Prostate gland (tissue), 2 donors: ENCODE results near the gene PRR35. TPM values are rescaled to one million over a fixed set of nuclear protein-coding genes. Genes with fewer than 3 reads are reported as not detected.

ENCODE experiments used
- DNase-seq: peaks from one replicate; pipeline ENCODE4 v3.0.0-alpha.2; 2019; ENCODE audit warnings: low spot score
- H3K27ac ChIP-seq, 2 donors: fragments of 200-600 bp; sonication (generic); 2 replicates each; pipeline ENCODE4 v1.5.1; 2017 to 2019
- H3K27me3 ChIP-seq: fragments of 200-600 bp; sonication (generic); replicated peaks from 2 replicates; pipeline ENCODE4 v1.5.1; 2019; ENCODE audit not compliant: insufficient read depth
- H3K36me3 ChIP-seq, 2 donors: fragments of 200-600 bp; sonication (generic); 1 replicate in 1 of 2; 2 replicates in 1 of 2; pipeline versions ENCODE4 v1.5.1 to v1.8.1; 2017 to 2019
- H3K4me1 ChIP-seq: fragments of 200-600 bp; sonication (generic); replicated peaks from 2 replicates; pipeline ENCODE4 v1.5.1; 2019
- H3K4me3 ChIP-seq, 2 donors: fragments of 200-600 bp; sonication (generic); 2 replicates each; pipeline ENCODE4 v1.5.1; 2017 to 2019
- H3K9me3 ChIP-seq: fragments of 200-600 bp; sonication (generic); 2 replicates; pipeline ENCODE4 v1.5.1; 2017
- POLR2A ChIP-seq: fragments of 450-650 bp; IDR thresholded peaks from one replicate; pipeline ENCODE4 v1.6.1; 2016; ENCODE audit warnings: antibody characterized with exemption, mild to moderate bottlenecking
- POLR2AphosphoS5 ChIP-seq: sonication (generic); formaldehyde crosslinking; IDR thresholded peaks from one replicate; pipeline ENCODE4 v1.6.1; 2017; ENCODE audit warnings: antibody characterized with exemption
- WGBS: methylation state at CpG from one replicate; pipeline ENCODE4 v1.1.5; 2018; 5-methylcytosine and 5-hydroxymethylcytosine counted together
- intact Hi-C: fragments of 100-400 bp; cut with DNase I; formaldehyde crosslinking; loops from one replicate; pipeline ENCODE4 v1.14.2; 2022
- total RNA-seq, 2 donors: library from RNA; depleted of rRNA; stranded (reverse); fragments of >200 nt; gene quantifications; one replicate each; pipeline ENCODE4 v1.1.0, GENCODE V29; 2016
- TF ChIP-seq, protein P1 (sequence below), 4 experiments: fragments of 200-600 bp in 2 of 4; fragments of 450-650 bp in 2 of 4; sonication (generic) in 2 of 4; IDR thresholded peaks; 1 replicate in 3 of 4; 2 replicates in 1 of 4; pipeline ENCODE4 v1.5.1; 2016 to 2019; ENCODE audit warnings: antibody characterized with exemption in 4 of 4, mild to moderate bottlenecking in 2 of 4, moderate library complexity in 2 of 4

PRR35 gene
- total RNA-seq, 2 donors from 2014 or later, result 5.1 TPM; not detected in 1

- WGBS, result 76% methylated on average over 31 of the region's 34 CpGs
These were observed 38.6 kb upstream of the PRR35 start for GRCh38 chr16:521381-522210.

GRCh38 chr16:522320-523096, 37.7 kb upstream of the PRR35 start:
- intact Hi-C loops, result no loop called here
- no peak for DNase-seq
- WGBS, result 81% methylated on average over 23 of the region's 23 CpGs

More at GRCh38 chr16:521381-522210, 38.6 kb upstream of the PRR35 start:
- Histone ChIP-seq H3K36me3 (no peaks in the 10 kb centered on the region), H3K27ac (no peak overlapping the region), H3K9me3 (no peaks in the 10 kb centered on the region), H3K4me1 (peaks cover 15% of the 10 kb centered on the region), H3K4me3 (no peak overlapping the region), H3K27me3 (no peaks in the 10 kb centered on the region)
- TF ChIP-seq, protein P1, sequence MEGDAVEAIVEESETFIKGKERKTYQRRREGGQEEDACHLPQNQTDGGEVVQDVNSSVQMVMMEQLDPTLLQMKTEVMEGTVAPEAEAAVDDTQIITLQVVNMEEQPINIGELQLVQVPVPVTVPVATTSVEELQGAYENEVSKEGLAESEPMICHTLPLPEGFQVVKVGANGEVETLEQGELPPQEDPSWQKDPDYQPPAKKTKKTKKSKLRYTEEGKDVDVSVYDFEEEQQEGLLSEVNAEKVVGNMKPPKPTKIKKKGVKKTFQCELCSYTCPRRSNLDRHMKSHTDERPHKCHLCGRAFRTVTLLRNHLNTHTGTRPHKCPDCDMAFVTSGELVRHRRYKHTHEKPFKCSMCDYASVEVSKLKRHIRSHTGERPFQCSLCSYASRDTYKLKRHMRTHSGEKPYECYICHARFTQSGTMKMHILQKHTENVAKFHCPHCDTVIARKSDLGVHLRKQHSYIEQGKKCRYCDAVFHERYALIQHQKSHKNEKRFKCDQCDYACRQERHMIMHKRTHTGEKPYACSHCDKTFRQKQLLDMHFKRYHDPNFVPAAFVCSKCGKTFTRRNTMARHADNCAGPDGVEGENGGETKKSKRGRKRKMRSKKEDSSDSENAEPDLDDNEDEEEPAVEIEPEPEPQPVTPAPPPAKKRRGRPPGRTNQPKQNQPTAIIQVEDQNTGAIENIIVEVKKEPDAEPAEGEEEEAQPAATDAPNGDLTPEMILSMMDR (IDR thresholded peaks at IDR 0.05), result no peak
- TF ChIP-seq POLR2A (no peak), POLR2AphosphoS5 (no peak)
- no peak for DNase-seq
- intact Hi-C loops, result no loop called here

GRCh38 chr16:523097-523741, 37.0 kb upstream of the PRR35 start:
- Histone ChIP-seq H3K4me3 (no peak overlapping the region), H3K27ac (no peak overlapping the region), H3K36me3 (no peaks in the 10 kb centered on the region), H3K9me3 (no peaks in the 10 kb centered on the region), H3K27me3 (no peaks in the 10 kb centered on the region), H3K4me1 (peaks cover 15% of the 10 kb centered on the region)
- DNase-seq, result no peak
- no peak for TF ChIP-seq POLR2A
- intact Hi-C loops, result no loop called here
- 95% methylated on average over 22 of the region's 22 CpGs for WGBS

More at GRCh38 chr16:522320-523096, 37.7 kb upstream of the PRR35 start:
- Histone ChIP-seq H3K27me3 (no peaks in the 10 kb centered on the region), H3K9me3 (no peaks in the 10 kb centered on the region), H3K4me3 (no peak overlapping the region), H3K27ac (no peak overlapping the region), H3K4me1 (peaks cover 15% of the 10 kb centered on the region), H3K36me3 (no peaks in the 10 kb centered on the region)
- TF ChIP-seq POLR2AphosphoS5 (no peak), POLR2A (no peak)
- TF ChIP-seq, protein P1 (IDR thresholded peaks at IDR 0.05), result no peak

GRCh38 chr16:524274-525040, 35.7 kb upstream of the PRR35 start:
- TF ChIP-seq POLR2AphosphoS5 (no peak), POLR2A (no peak)
- TF ChIP-seq, protein P1 (IDR thresholded peaks at IDR 0.05), result no peak
- Histone ChIP-seq H3K4me3 (no peak overlapping the region), H3K27ac (no peak overlapping the region), H3K9me3 (no peaks in the 10 kb centered on the region), H3K27me3 (no peaks in the 10 kb centered on the region), H3K36me3 (no peaks in the 10 kb centered on the region), H3K4me1 (peaks cover 22% of the 10 kb centered on the region)
- intact Hi-C loops, result no loop called here
- no peak for DNase-seq
- 80% methylated on average over 23 of the region's 24 CpGs for WGBS
